Nephron progenitor cell (in vitro differentiated cells): ENCODE data around the gene PFN1.

Experiments used
- DNase-seq: peaks from one replicate; pipeline ENCODE4 v3.0.0; 2021
- H3K27ac Mint-ChIP-seq: 2 replicates; pipeline ENCODE4 v1.8.0; 2021; ENCODE audit warnings: mild to moderate bottlenecking, moderate library complexity, mixed read lengths
- H3K27me3 Mint-ChIP-seq: 2 replicates; pipeline ENCODE4 v1.8.0; 2021; ENCODE audit warnings: mild to moderate bottlenecking, low read depth, mixed read lengths; ENCODE audit not compliant: poor library complexity
- H3K36me3 Mint-ChIP-seq: 2 replicates; pipeline ENCODE4 v1.8.0; 2021; ENCODE audit warnings: low read depth, mixed read lengths
- H3K4me1 Mint-ChIP-seq: 2 replicates; pipeline ENCODE4 v1.8.0; 2021; ENCODE audit warnings: mixed read lengths
- H3K4me3 Mint-ChIP-seq: 2 replicates; pipeline ENCODE4 v1.8.0; 2021; ENCODE audit warnings: mild to moderate bottlenecking, moderate library complexity, mixed read lengths
- H3K9me3 Mint-ChIP-seq: 2 replicates; pipeline ENCODE4 v1.8.0; 2021; ENCODE audit warnings: mild to moderate bottlenecking, moderate library complexity, mixed read lengths
- TF ChIP-seq, protein P1 (sequence below): fragments of 200-600 bp; sonication (generic); IDR thresholded peaks from 2 replicates; pipeline ENCODE4 v1.5.0; 2021; ENCODE audit warnings: antibody characterized with exemption

Gene PFN1

GRCh38 chr17:4973256-4974114 is 25.2 kb upstream of the PFN1 start:
- H3K36me3 Mint-ChIP-seq, result peaks cover 37% of the 10 kb centered on the region
- TF ChIP-seq, protein P1, sequence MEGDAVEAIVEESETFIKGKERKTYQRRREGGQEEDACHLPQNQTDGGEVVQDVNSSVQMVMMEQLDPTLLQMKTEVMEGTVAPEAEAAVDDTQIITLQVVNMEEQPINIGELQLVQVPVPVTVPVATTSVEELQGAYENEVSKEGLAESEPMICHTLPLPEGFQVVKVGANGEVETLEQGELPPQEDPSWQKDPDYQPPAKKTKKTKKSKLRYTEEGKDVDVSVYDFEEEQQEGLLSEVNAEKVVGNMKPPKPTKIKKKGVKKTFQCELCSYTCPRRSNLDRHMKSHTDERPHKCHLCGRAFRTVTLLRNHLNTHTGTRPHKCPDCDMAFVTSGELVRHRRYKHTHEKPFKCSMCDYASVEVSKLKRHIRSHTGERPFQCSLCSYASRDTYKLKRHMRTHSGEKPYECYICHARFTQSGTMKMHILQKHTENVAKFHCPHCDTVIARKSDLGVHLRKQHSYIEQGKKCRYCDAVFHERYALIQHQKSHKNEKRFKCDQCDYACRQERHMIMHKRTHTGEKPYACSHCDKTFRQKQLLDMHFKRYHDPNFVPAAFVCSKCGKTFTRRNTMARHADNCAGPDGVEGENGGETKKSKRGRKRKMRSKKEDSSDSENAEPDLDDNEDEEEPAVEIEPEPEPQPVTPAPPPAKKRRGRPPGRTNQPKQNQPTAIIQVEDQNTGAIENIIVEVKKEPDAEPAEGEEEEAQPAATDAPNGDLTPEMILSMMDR, result no peak
- peaks cover 10% of the 10 kb centered on the region for H3K27me3 Mint-ChIP-seq
- no peak overlapping the region for H3K4me3 Mint-ChIP-seq
- H3K27ac Mint-ChIP-seq, result peak overlapping the region; percentile 53
- no peak for DNase-seq
- H3K9me3 Mint-ChIP-seq, result no peaks in the 10 kb centered on the region
- peaks cover 15% of the 10 kb centered on the region for H3K4me1 Mint-ChIP-seq

DNA sequence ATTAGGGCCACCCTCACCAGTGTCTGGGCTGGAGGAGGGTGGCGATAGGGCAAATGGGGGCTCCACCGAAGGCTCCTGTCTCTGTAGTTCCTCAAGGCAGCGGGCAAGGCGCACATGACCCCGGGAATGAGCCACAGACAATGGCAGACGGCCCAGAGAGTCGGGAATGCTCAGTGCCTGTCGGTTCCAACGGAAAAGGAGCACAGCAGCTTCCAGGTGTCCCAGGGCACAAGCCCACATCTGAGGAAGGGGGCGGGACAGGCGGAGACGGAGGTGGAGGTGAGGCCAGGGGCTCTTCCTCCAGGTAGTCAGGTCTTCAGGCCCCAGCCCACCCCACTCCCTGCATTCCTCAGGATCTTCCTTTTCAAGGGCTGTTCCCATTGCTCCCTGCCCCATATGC is 24.4 kb upstream of the PFN1 start:
- H3K9me3 Mint-ChIP-seq, result no peaks in the 10 kb centered on the region
- TF ChIP-seq, protein P1, result no peak
- no peak for DNase-seq
- H3K27ac Mint-ChIP-seq, result peak overlapping the region; percentile 57
- peaks cover 15% of the 10 kb centered on the region for H3K4me1 Mint-ChIP-seq
- peaks cover 34% of the 10 kb centered on the region for H3K36me3 Mint-ChIP-seq
- peaks cover 10% of the 10 kb centered on the region for H3K27me3 Mint-ChIP-seq
- peak overlapping the region; percentile 16 for H3K4me3 Mint-ChIP-seq

GRCh38 chr17:4972322-4972721 is 24.0 kb upstream of the PFN1 start:
- no peak for DNase-seq
- Mint-ChIP-seq H3K27ac (peak overlapping the region; percentile 57), H3K36me3 (peaks cover 31% of the 10 kb centered on the region), H3K9me3 (no peaks in the 10 kb centered on the region), H3K4me3 (peak overlapping the region; percentile 16), H3K4me1 (peaks cover 15% of the 10 kb centered on the region), H3K27me3 (peaks cover 10% of the 10 kb centered on the region)
- TF ChIP-seq, protein P1, result no peak

GRCh38 chr17:4971826-4972225 is 23.5 kb upstream of the PFN1 start:
- DNase-seq, result no peak
- H3K36me3 Mint-ChIP-seq, result peaks cover 31% of the 10 kb centered on the region
- TF ChIP-seq, protein P1, result no peak
- H3K27ac Mint-ChIP-seq, result no peak overlapping the region
- H3K9me3 Mint-ChIP-seq, result no peaks in the 10 kb centered on the region
- H3K4me3 Mint-ChIP-seq, result no peak overlapping the region
- H3K4me1 Mint-ChIP-seq, result peaks cover 15% of the 10 kb centered on the region
- H3K27me3 Mint-ChIP-seq, result peaks cover 10% of the 10 kb centered on the region

- Mint-ChIP-seq H3K4me1 (peaks cover 27% of the 10 kb centered on the region), H3K36me3 (peaks cover 38% of the 10 kb centered on the region), H3K4me3 (peak overlapping the region; percentile 60), H3K27me3 (peaks cover 8% of the 10 kb centered on the region), H3K9me3 (peaks cover 11% of the 10 kb centered on the region), H3K27ac (no peak overlapping the region)
- DNase-seq, result no peak
- TF ChIP-seq, protein P1, result no peak
These were observed 21.9 kb upstream of the PFN1 start for GRCh38 chr17:4970273-4970672.
